ENCODE results near the gene HIVEP3.
A peak's percentile ranks its signal among the peaks of the same experiment; 100 is the strongest.
"Not testable (repeated sequence)": the region's sequence is repeated elsewhere in the genome, so short reads cannot be mapped to it uniquely, and the experiment has no call there.

Gene HIVEP3

DNA sequence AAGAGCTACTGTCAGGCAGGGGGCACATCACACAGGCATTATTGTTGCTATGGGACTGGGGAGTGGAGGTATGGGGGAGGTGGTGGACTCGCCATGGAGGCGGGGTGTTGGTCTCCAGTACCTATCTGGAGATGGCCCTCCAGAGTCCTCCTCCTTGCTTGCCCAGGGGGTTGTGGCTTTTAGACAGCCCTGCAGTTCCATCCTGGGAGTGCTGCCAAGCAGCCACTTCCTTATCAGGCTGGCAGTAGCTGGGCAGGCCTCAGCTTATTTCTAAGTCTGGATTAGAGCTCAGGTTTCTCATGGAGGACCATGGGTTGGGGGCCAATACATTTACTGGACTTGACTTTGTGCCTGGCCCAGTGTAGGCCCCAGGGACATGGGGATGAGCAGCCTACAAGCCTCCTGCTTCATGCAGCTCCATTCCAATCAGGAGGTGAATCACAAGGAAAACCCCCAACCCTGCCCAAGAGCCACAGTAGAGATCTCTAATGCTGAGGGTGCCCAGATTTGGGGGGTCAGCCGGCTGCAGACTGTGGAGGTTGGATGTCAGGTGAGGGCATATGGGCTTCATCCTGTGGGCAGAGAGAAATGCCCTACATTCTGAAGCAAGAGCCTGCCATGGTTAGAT is 223.5 kb downstream of the HIVEP3 start:
- no peak for TF ChIP-seq EZH2phosphoT487 (IDR thresholded peaks at IDR 0.05; ENCODE audit: borderline replicate concordance)
- TF ChIP-seq, protein P1, sequence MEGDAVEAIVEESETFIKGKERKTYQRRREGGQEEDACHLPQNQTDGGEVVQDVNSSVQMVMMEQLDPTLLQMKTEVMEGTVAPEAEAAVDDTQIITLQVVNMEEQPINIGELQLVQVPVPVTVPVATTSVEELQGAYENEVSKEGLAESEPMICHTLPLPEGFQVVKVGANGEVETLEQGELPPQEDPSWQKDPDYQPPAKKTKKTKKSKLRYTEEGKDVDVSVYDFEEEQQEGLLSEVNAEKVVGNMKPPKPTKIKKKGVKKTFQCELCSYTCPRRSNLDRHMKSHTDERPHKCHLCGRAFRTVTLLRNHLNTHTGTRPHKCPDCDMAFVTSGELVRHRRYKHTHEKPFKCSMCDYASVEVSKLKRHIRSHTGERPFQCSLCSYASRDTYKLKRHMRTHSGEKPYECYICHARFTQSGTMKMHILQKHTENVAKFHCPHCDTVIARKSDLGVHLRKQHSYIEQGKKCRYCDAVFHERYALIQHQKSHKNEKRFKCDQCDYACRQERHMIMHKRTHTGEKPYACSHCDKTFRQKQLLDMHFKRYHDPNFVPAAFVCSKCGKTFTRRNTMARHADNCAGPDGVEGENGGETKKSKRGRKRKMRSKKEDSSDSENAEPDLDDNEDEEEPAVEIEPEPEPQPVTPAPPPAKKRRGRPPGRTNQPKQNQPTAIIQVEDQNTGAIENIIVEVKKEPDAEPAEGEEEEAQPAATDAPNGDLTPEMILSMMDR (conservative IDR thresholded peaks at IDR 0.05; ENCODE audit: low read length) = no peak
- Histone ChIP-seq H4K20me1 (ENCODE audit: insufficient read depth, low read length, poor library complexity, severe bottlenecking) (no peaks in the 10 kb centered on the region), H3K4me2 (ENCODE audit: low read depth, low read length, poor library complexity, severe bottlenecking) (peak overlapping the region; percentile 1), H3K79me2 (ENCODE audit: insufficient read depth, low read length) (no peaks in the 10 kb centered on the region), H2AFZ (ENCODE audit: low read length) (no peak overlapping the region), H3F3A (ENCODE audit: low read depth) (no peaks in the 10 kb centered on the region), H3K9me2 (replicated peaks; ENCODE audit: low read depth, low read length) (no peaks in the 10 kb centered on the region), H3K9ac (ENCODE audit: low read depth, low read length, poor library complexity, severe bottlenecking) (peak overlapping the region; percentile 28), H3K27me3 (ENCODE audit: insufficient read depth, low read length, poor library complexity, severe bottlenecking) (no peaks in the 10 kb centered on the region), H3K9me3 (ENCODE audit: insufficient read depth, low read depth, low read length) (no peaks in the 10 kb centered on the region), H3K4me3 (ENCODE audit: low read length, poor library complexity, severe bottlenecking) (no peak overlapping the region), H3K4me1 (ENCODE audit: insufficient read depth, low read length, poor library complexity, severe bottlenecking) (peaks cover 17% of the 10 kb centered on the region), H3K36me3 (ENCODE audit: insufficient read depth, low read length) (no peaks in the 10 kb centered on the region)

DNA sequence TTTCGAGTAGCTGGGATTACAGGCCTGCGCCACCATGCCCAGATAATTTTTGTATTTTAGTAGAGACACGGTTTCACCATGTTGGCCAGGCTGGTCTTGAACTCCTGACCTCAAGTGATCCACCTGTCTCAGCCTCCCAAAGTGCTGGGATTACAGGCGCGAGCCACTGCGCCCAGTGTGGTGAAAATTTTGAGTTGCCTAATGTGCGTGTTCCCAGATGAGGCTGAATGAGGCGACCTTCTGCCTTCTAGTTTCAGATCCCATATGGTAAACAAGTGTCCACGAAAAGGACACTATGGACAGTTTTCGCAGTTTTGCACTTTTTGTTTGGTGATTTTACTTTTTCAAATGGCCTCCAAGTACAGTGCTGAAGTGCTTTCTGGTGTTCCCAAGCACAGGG is 226.8 kb downstream of the HIVEP3 start:
- H3K9me3 ChIP-seq (ENCODE audit: insufficient read depth, low read depth, low read length); H3K4me2 ChIP-seq (ENCODE audit: low read depth, low read length, poor library complexity, severe bottlenecking); H3F3A ChIP-seq (ENCODE audit: low read depth); H3K36me3 ChIP-seq (ENCODE audit: insufficient read depth, low read length); H3K9ac ChIP-seq (ENCODE audit: low read depth, low read length, poor library complexity, severe bottlenecking); H4K20me1 ChIP-seq (ENCODE audit: insufficient read depth, low read length, poor library complexity, severe bottlenecking); H3K79me2 ChIP-seq (ENCODE audit: insufficient read depth, low read length); H3K27me3 ChIP-seq (ENCODE audit: insufficient read depth, low read length, poor library complexity, severe bottlenecking); H3K4me3 ChIP-seq (ENCODE audit: low read length, poor library complexity, severe bottlenecking); H3K9me2 ChIP-seq (replicated peaks; ENCODE audit: low read depth, low read length); H2AFZ ChIP-seq (ENCODE audit: low read length): not testable (repeated sequence)
- peaks cover 32% of the 10 kb centered on the region for H3K4me1 ChIP-seq (ENCODE audit: insufficient read depth, low read length, poor library complexity, severe bottlenecking)

DNA sequence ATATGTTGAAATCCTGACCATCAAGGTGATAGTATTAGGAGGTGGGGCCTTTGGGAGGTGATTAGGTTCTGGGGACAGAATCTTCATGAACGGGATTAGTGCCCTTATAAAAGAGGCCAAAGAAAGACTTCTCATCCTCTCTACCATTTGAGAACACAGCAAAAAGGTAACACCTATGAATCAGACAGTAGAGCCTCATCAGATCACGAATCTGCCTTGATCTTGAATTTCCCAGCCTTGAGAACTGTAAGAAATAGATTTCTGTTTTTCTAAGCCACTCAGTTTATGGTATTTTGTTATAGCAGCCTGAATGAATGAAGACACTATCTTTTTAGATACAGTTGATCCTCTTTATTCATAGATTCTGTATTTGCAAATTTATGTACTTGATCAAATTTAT is 227.3 kb downstream of the HIVEP3 start:
- Histone ChIP-seq H3K4me3 (ENCODE audit: low read length, poor library complexity, severe bottlenecking) (no peak overlapping the region), H3F3A (ENCODE audit: low read depth) (no peaks in the 10 kb centered on the region), H3K79me2 (ENCODE audit: insufficient read depth, low read length) (no peaks in the 10 kb centered on the region), H3K36me3 (ENCODE audit: insufficient read depth, low read length) (no peaks in the 10 kb centered on the region), H4K20me1 (ENCODE audit: insufficient read depth, low read length, poor library complexity, severe bottlenecking) (no peaks in the 10 kb centered on the region), H3K9me3 (ENCODE audit: insufficient read depth, low read depth, low read length) (no peaks in the 10 kb centered on the region), H2AFZ (ENCODE audit: low read length) (no peak overlapping the region), H3K4me2 (ENCODE audit: low read depth, low read length, poor library complexity, severe bottlenecking) (no peak overlapping the region), H3K27me3 (ENCODE audit: insufficient read depth, low read length, poor library complexity, severe bottlenecking) (no peaks in the 10 kb centered on the region), H3K4me1 (ENCODE audit: insufficient read depth, low read length, poor library complexity, severe bottlenecking) (peaks cover 32% of the 10 kb centered on the region), H3K9ac (ENCODE audit: low read depth, low read length, poor library complexity, severe bottlenecking) (no peak overlapping the region), H3K9me2 (replicated peaks; ENCODE audit: low read depth, low read length) (no peaks in the 10 kb centered on the region)
- TF ChIP-seq, protein P1 (conservative IDR thresholded peaks at IDR 0.05; ENCODE audit: low read length) = no peak
- no peak for TF ChIP-seq EZH2phosphoT487 (IDR thresholded peaks at IDR 0.05; ENCODE audit: borderline replicate concordance)

DNA sequence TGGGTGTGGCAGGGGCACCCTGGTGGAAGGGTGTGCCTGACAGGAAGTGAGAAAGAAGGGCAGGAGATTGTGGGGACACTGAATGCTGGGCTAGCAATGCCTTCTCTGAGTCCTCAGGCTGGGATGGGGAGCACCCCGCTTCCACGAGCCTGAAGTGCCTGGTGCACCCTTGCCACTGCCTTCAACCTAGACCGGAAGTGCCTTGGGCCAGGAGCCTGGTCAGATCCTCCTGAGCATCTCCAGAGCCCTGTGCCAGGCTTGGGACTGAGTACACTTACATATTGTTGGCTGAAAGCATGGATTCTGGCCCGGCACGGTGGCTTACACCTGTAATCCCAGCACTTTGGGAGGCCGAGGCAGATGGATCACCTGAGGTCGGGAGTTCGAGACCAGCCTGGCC is 228.4 kb downstream of the HIVEP3 start:
- no peak overlapping the region for H3K4me2 ChIP-seq (ENCODE audit: low read depth, low read length, poor library complexity, severe bottlenecking)
- H3K9me3 ChIP-seq (ENCODE audit: insufficient read depth, low read depth, low read length) = no peaks in the 10 kb centered on the region
- no peak overlapping the region for H3K4me3 ChIP-seq (ENCODE audit: low read length, poor library complexity, severe bottlenecking)
- H3K27me3 ChIP-seq (ENCODE audit: insufficient read depth, low read length, poor library complexity, severe bottlenecking) = no peaks in the 10 kb centered on the region
- no peaks in the 10 kb centered on the region for H3K79me2 ChIP-seq (ENCODE audit: insufficient read depth, low read length)
- no peaks in the 10 kb centered on the region for H3F3A ChIP-seq (ENCODE audit: low read depth)
- no peaks in the 10 kb centered on the region for H3K36me3 ChIP-seq (ENCODE audit: insufficient read depth, low read length)
- H3K4me1 ChIP-seq (ENCODE audit: insufficient read depth, low read length, poor library complexity, severe bottlenecking) = peaks cover 34% of the 10 kb centered on the region
- no peaks in the 10 kb centered on the region for H4K20me1 ChIP-seq (ENCODE audit: insufficient read depth, low read length, poor library complexity, severe bottlenecking)
- TF ChIP-seq, protein P1 (conservative IDR thresholded peaks at IDR 0.05; ENCODE audit: low read length) = no peak
- no peak for TF ChIP-seq EZH2phosphoT487 (IDR thresholded peaks at IDR 0.05; ENCODE audit: borderline replicate concordance)
- no peaks in the 10 kb centered on the region for H3K9me2 ChIP-seq (replicated peaks; ENCODE audit: low read depth, low read length)
- H3K9ac ChIP-seq (ENCODE audit: low read depth, low read length, poor library complexity, severe bottlenecking) = no peak overlapping the region
- no peak overlapping the region for H2AFZ ChIP-seq (ENCODE audit: low read length)

Measured in Loucy (cell line).